Trophoblast cell (in vitro differentiated cells and primary cell): Measurements from ENCODE around the gene OR2A12.
"Not testable (repeated sequence)": the region's sequence is repeated elsewhere in the genome, so short reads cannot be mapped to it uniquely, and the experiment has no call there.

Experiments used
- DNase-seq, 2 donors: peaks; one replicate each; pipeline ENCODE4 v3.0.0-alpha.2; 2016
- H2AFZ ChIP-seq: 2 replicates; pipeline ENCODE4 v1.6.1; 2013; ENCODE audit warnings: low read length, moderate library complexity, mild to moderate bottlenecking; ENCODE audit not compliant: insufficient read depth, poor library complexity
- H2AK5ac ChIP-seq: 2 replicates; pipeline ENCODE4 v1.6.1; 2013; ENCODE audit warnings: mild to moderate bottlenecking, low read length
- H2BK120ac ChIP-seq: 2 replicates; pipeline ENCODE4 v1.6.1; 2013; ENCODE audit warnings: low read length, mild to moderate bottlenecking, moderate library complexity; ENCODE audit not compliant: insufficient read depth, poor library complexity
- H2BK12ac ChIP-seq: 2 replicates; pipeline ENCODE4 v1.6.1; 2013; ENCODE audit warnings: mild to moderate bottlenecking, low read length, moderate library complexity
- H2BK5ac ChIP-seq: 2 replicates; pipeline ENCODE4 v1.6.1; 2013; ENCODE audit warnings: low read length, low read depth, moderate library complexity, mild to moderate bottlenecking; ENCODE audit not compliant: poor library complexity
- H3K14ac ChIP-seq: 2 replicates; pipeline ENCODE4 v1.6.1; 2013; ENCODE audit warnings: mild to moderate bottlenecking, low read length
- H3K18ac ChIP-seq: 2 replicates; pipeline ENCODE4 v1.6.1; 2013; ENCODE audit warnings: mild to moderate bottlenecking, low read length
- H3K23ac ChIP-seq: 2 replicates; pipeline ENCODE4 v1.6.1; 2013; ENCODE audit warnings: low read length
- H3K27ac ChIP-seq: 2 replicates; pipeline ENCODE4 v1.5.1; 2013; ENCODE audit warnings: low read depth, mild to moderate bottlenecking, inconsistent platforms, low read length, moderate library complexity
- H3K27me3 ChIP-seq: 2 replicates; pipeline ENCODE4 v1.6.1; 2013; ENCODE audit warnings: inconsistent platforms, mild to moderate bottlenecking, low read length, moderate library complexity; ENCODE audit not compliant: insufficient read depth
- H3K36me3 ChIP-seq, 2 experiments: 1 replicate in 1 of 2; 2 replicates in 1 of 2; pipeline ENCODE4 v1.6.1; 2013; ENCODE audit warnings: low read length in 2 of 2, mild to moderate bottlenecking in 2 of 2, moderate library complexity in 1 of 2; ENCODE audit not compliant: insufficient read depth in 2 of 2, control insufficient read depth in 1 of 2
- H3K4ac ChIP-seq: 2 replicates; pipeline ENCODE4 v1.6.1; 2013; ENCODE audit warnings: low read depth, mild to moderate bottlenecking, low read length, moderate library complexity
- H3K4me1 ChIP-seq, 2 experiments: 1 replicate in 1 of 2; 2 replicates in 1 of 2; pipeline ENCODE4 v1.6.1; 2013; ENCODE audit warnings: low read length in 2 of 2, mild to moderate bottlenecking in 2 of 2, moderate library complexity in 1 of 2; ENCODE audit not compliant: insufficient read depth in 2 of 2, control insufficient read depth in 1 of 2
- H3K4me2 ChIP-seq: 2 replicates; pipeline ENCODE4 v1.6.1; 2013; ENCODE audit warnings: inconsistent platforms, mild to moderate bottlenecking, low read length, moderate library complexity
- H3K4me3 ChIP-seq: 2 replicates; pipeline ENCODE4 v1.5.1; 2013; ENCODE audit warnings: mild to moderate bottlenecking, low read depth, low read length, inconsistent platforms
- H3K79me1 ChIP-seq: one replicate; pipeline ENCODE4 v1.6.1; 2013; ENCODE audit warnings: low read length
- H3K79me2 ChIP-seq: 2 replicates; pipeline ENCODE4 v1.6.1; 2013; ENCODE audit warnings: low read length, mild to moderate bottlenecking; ENCODE audit not compliant: control insufficient read depth, insufficient read depth, poor library complexity
- H3K9ac ChIP-seq: 2 replicates; pipeline ENCODE4 v1.6.1; 2013; ENCODE audit warnings: mild to moderate bottlenecking, low read length
- H3K9me3 ChIP-seq: 2 replicates; pipeline ENCODE4 v1.6.1; 2013; ENCODE audit warnings: low read depth, mild to moderate bottlenecking, control low read depth, inconsistent platforms, low read length; ENCODE audit not compliant: insufficient read depth
- H4K12ac ChIP-seq: 2 replicates; pipeline ENCODE4 v1.6.1; 2013; ENCODE audit warnings: low read depth, mild to moderate bottlenecking, low read length, moderate library complexity
- H4K8ac ChIP-seq: 2 replicates; pipeline ENCODE4 v1.6.1; 2013; ENCODE audit warnings: low read depth, mild to moderate bottlenecking, low read length, moderate library complexity
- H4K91ac ChIP-seq: one replicate; pipeline ENCODE4 v1.6.1; 2013; ENCODE audit warnings: low read depth, mild to moderate bottlenecking, low read length, moderate library complexity
- WGBS: extraction: QIAGEN DNeasy Blood & Tissue Kit; methylation state at CpG from one replicate; pipeline ENCODE4 v1.1.7; 2013; ENCODE audit warnings: missing lambda C conversion rate; ENCODE audit not compliant: insufficient read length, insufficient coverage; ENCODE audit errors: extremely low coverage; 5-methylcytosine and 5-hydroxymethylcytosine counted together

The OR2A12 gene

DNA sequence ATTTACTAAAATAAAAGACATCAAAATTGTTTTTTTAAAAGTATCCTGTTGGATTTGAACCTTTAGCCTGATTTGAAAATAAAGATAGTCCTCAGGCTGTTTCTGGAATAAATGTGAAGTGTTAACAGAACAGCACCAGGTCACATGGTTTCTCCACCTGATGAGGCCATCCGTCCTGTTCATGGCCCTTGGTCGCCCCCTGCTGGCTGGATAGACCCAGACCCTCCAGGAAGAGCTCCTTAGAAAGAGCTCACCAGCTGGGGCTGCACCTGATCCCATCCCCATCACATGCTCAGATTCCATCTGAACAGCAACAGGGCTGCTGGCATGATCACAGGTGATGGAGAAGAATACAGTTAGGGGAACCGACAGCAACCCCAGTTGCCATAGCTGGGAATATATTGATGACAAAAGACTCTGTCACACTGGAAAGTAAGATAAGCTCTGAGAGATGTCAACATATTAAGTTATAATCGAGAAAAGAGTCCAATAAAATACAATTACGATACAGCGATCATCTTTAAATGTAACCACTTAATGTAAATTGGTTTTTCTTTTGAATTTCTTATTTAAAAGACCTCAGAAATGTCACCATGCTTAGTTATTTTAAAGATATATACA, 41.7 kb downstream of the OR2A12 start:
- Histone ChIP-seq H3K4me2 (no peak overlapping the region), H3K14ac (no peak overlapping the region), H2BK12ac (no peak overlapping the region), H3K27me3 (no peaks in the 10 kb centered on the region), H2AFZ (no peak overlapping the region), H2BK120ac (no peak overlapping the region), H3K4ac (no peak overlapping the region), H4K91ac (no peak overlapping the region), H3K23ac (no peak overlapping the region), H3K9ac (no peak overlapping the region), H4K8ac (no peak overlapping the region), H3K4me3 (no peak overlapping the region), H3K79me1 (no peaks in the 10 kb centered on the region), H4K12ac (no peak overlapping the region), H3K4me1 (no peaks in the 10 kb centered on the region), H2BK5ac (no peak overlapping the region), H3K18ac (no peak overlapping the region), H3K36me3 (no peaks in the 10 kb centered on the region), H3K9me3 (no peaks in the 10 kb centered on the region), H3K79me2 (no peaks in the 10 kb centered on the region), H3K27ac (no peak overlapping the region), H2AK5ac (no peak overlapping the region)
- peak; percentile 84 to 91 for DNase-seq
- WGBS, result no CpG with 5 or more reads among the region's 6 CpGs

DNA sequence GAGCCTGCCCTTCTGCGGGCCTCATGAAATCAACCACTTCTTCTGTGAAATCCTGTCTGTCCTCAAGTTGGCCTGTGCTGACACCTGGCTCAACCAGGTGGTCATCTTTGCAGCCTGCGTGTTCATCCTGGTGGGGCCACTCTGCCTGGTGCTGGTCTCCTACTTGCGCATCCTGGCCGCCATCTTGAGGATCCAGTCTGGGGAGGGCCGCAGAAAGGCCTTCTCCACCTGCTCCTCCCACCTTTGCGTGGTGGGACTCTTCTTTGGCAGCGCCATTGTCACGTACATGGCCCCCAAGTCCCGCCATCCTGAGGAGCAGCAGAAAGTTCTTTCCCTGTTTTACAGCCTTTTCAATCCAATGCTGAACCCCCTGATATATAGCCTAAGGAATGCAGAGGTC, 43.5 kb downstream of the OR2A12 start:
- H3K27me3 ChIP-seq, H3K36me3 ChIP-seq, H3K4ac ChIP-seq, H3K23ac ChIP-seq, H3K18ac ChIP-seq, H2BK120ac ChIP-seq, H3K4me1 ChIP-seq, H2BK12ac ChIP-seq, H3K27ac ChIP-seq, DNase-seq, H3K79me2 ChIP-seq, H3K79me1 ChIP-seq, H2AFZ ChIP-seq, H3K4me3 ChIP-seq, H2AK5ac ChIP-seq, H3K14ac ChIP-seq, H4K8ac ChIP-seq, H3K4me2 ChIP-seq, H4K12ac ChIP-seq, H3K9me3 ChIP-seq, H4K91ac ChIP-seq, H2BK5ac ChIP-seq, H3K9ac ChIP-seq: not testable (repeated sequence)
- no CpG with 5 or more reads among the region's 9 CpGs for WGBS

DNA sequence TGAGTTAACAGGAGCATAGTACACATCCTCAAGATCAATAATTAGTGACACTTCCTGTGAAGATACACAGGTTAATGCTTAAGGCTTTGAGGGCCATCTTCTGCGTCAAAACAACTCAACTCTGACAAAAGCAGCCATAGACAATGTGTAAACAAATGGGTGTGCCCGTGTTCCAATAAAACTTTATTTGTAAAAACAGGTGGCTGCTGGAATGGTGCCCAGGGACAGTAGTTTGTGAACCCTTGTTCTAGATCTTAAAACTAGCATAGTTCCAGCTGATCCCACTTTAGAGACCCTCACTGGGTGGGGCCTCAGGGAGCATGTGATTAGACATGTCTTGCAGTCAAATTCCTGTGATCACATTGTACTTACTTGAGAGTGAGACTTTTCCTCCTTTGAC, 44.7 kb downstream of the OR2A12 start:
- no peak for DNase-seq
- H3K4ac ChIP-seq, result no peak overlapping the region
- no CpG with 5 or more reads among the region's 2 CpGs for WGBS

DNA sequence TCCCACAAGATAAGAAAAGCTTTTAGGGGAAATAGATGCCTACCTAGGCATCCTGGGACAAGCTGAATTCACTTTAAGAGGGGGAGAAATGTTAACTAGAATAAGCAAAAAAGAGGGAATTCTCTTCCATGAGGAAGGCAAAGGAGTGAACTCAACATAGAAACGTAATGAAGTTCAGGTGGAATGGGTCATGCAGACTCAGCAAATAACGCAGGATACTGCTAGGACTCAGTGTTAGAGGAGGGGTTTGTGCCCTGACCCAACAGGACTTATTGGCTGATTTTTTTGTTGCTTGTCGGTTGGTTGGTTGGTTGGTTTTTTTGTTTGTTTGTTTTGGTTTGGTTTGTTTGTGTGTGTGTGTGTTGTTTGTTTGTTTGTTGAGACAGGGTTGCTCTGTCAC, 46.2 kb downstream of the OR2A12 start:
- DNase-seq, result no peak
- Histone ChIP-seq H4K12ac (no peak overlapping the region), H3K36me3 (no peaks in the 10 kb centered on the region), H3K4ac (no peak overlapping the region), H3K9ac (no peak overlapping the region), H4K8ac (no peak overlapping the region), H2AK5ac (no peak overlapping the region), H3K27me3 (no peaks in the 10 kb centered on the region), H3K4me1 (no peaks in the 10 kb centered on the region), H3K4me2 (no peak overlapping the region), H4K91ac (no peak overlapping the region), H3K4me3 (no peak overlapping the region), H2BK120ac (no peak overlapping the region), H3K23ac (no peak overlapping the region), H3K79me1 (no peaks in the 10 kb centered on the region), H3K27ac (no peak overlapping the region), H3K14ac (no peak overlapping the region), H3K9me3 (no peaks in the 10 kb centered on the region), H3K18ac (no peak overlapping the region), H2BK5ac (no peak overlapping the region), H2BK12ac (no peak overlapping the region), H2AFZ (no peak overlapping the region), H3K79me2 (no peaks in the 10 kb centered on the region)
- 100% methylated on average over 1 of the region's 3 CpGs for WGBS

More for the DNA sequence above, 44.7 kb downstream of the OR2A12 start:
- H3K4me2 ChIP-seq, result no peak overlapping the region
- H3K23ac ChIP-seq, result no peak overlapping the region
- H3K4me3 ChIP-seq, result no peak overlapping the region
- H3K18ac ChIP-seq, result no peak overlapping the region
- no peak overlapping the region for H2AFZ ChIP-seq
- H4K91ac ChIP-seq, result no peak overlapping the region
- H3K9ac ChIP-seq, result no peak overlapping the region
- no peak overlapping the region for H2BK12ac ChIP-seq
- no peaks in the 10 kb centered on the region for H3K9me3 ChIP-seq
- H4K8ac ChIP-seq, result no peak overlapping the region
- no peaks in the 10 kb centered on the region for H3K79me1 ChIP-seq
- no peak overlapping the region for H2BK5ac ChIP-seq
- no peaks in the 10 kb centered on the region for H3K4me1 ChIP-seq
- H3K79me2 ChIP-seq, result no peaks in the 10 kb centered on the region
- no peak overlapping the region for H4K12ac ChIP-seq
- H3K27me3 ChIP-seq, result no peaks in the 10 kb centered on the region
- H3K14ac ChIP-seq, result no peak overlapping the region
- no peak overlapping the region for H3K27ac ChIP-seq
- H2AK5ac ChIP-seq, result no peak overlapping the region
- H3K36me3 ChIP-seq, result no peaks in the 10 kb centered on the region
- no peak overlapping the region for H2BK120ac ChIP-seq
